Loucy (cell line): Measurements from ENCODE around the gene TAS2R13.

Experiments
- CTCF ChIP-seq: fragments of 200-600 bp; sonication (generic); conservative IDR thresholded peaks from 2 replicates; pipeline ENCODE4 v1.5.1; 2014; ENCODE audit warnings: mild to moderate bottlenecking, antibody characterized with exemption, low read length
- EZH2phosphoT487 ChIP-seq: fragments of 200-600 bp; IDR thresholded peaks from 2 replicates; pipeline ENCODE4 v1.6.1; 2018; ENCODE audit warnings: antibody characterized with exemption, mild to moderate bottlenecking, moderate library complexity, borderline replicate concordance

DNA sequence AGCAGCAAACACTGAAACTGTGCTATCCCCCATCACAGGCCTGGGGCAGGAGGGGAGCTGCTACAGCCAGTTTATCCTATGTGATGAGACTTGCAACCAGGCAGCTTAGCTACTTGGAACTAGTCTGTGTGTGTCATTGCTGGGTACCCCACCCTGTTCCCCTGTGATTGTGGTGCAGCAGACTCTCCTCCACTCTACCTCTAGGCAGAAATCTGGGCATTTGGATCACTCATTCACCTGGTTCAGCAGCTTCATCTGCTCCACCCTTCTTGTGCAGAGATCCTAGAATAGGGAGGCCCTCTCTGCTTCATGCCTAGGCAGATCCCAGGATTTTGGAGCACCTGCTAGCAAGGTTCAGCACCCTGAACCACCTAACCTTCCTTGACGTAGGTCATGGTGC is 8.8 kb downstream of the TAS2R13 start:
- no peak for TF ChIP-seq CTCF
- no peak for TF ChIP-seq EZH2phosphoT487
